OCI-LY3 (cell line): Measurements from ENCODE around the gene ROCK2.

Experiments
- H2AFZ ChIP-seq: fragments of 200-600, 300-600 bp; shearing (Covaris generic); 2 replicates; pipeline ENCODE4 v1.6.0; 2014; ENCODE audit warnings: antibody characterized with exemption, low read depth, low read length
- H3K27ac ChIP-seq: fragments of 200-600, 300-600 bp; sonication (generic); 2 replicates; pipeline ENCODE4 v1.5.1; 2014; ENCODE audit warnings: mild to moderate bottlenecking, low read length, moderate library complexity, mixed read lengths
- H3K27me3 ChIP-seq: fragments of 200-600, 300-600 bp; sonication (generic); 2 replicates; pipeline ENCODE4 v1.6.1; 2014; ENCODE audit warnings: low read depth, low read length, mixed read lengths
- H3K36me3 ChIP-seq: fragments of 200-600, 300-600 bp; sonication (generic); replicated peaks from 2 replicates; pipeline ENCODE3; 2014; ENCODE audit warnings: low read depth, low read length, mixed read lengths
- H3K4me1 ChIP-seq: fragments of 300-600, 200-600 bp; sonication (generic); 2 replicates; pipeline ENCODE4 v1.6.1; 2014; ENCODE audit warnings: low read length, mixed read lengths
- H3K4me2 ChIP-seq: fragments of 200-600, 300-600 bp; sonication (generic); 2 replicates; pipeline ENCODE4 v1.6.1; 2014; ENCODE audit warnings: low read length, mixed read lengths
- H3K4me3 ChIP-seq: fragments of 300-600, 200-600 bp; sonication (generic); 2 replicates; pipeline ENCODE4 v1.5.1; 2014; ENCODE audit warnings: antibody characterized with exemption, mild to moderate bottlenecking, low read length, moderate library complexity
- H3K79me2 ChIP-seq: fragments of 300-600, 200-600 bp; shearing (Covaris generic); 2 replicates; pipeline ENCODE4 v1.6.1; 2014; ENCODE audit warnings: mild to moderate bottlenecking, low read length, mixed read lengths
- H3K9ac ChIP-seq: fragments of 300-600, 200-600 bp; shearing (Covaris generic); 2 replicates; pipeline ENCODE4 v1.6.0; 2014; ENCODE audit warnings: mild to moderate bottlenecking, low read length, moderate library complexity
- H3K9me3 ChIP-seq: fragments of 200-600, 300-600 bp; shearing (Covaris generic); 2 replicates; pipeline ENCODE4 v1.6.1; 2014; ENCODE audit warnings: low read length, mixed read lengths; ENCODE audit not compliant: insufficient read depth
- H4K20me1 ChIP-seq: fragments of 200-600, 300-600 bp; sonication (generic); 2 replicates; pipeline ENCODE4 v1.6.1; 2016; ENCODE audit warnings: low read length, mixed read lengths; ENCODE audit not compliant: insufficient read depth
- EZH2phosphoT487 ChIP-seq: fragments of 200-600 bp; shearing (Covaris generic); IDR thresholded peaks from 2 replicates; pipeline ENCODE4 v1.6.1; 2018; ENCODE audit warnings: antibody characterized with exemption, mixed run types, low read depth
- TF ChIP-seq, protein P1 (sequence below): fragments of 200-600, 300-600 bp; sonication (generic); IDR thresholded peaks from 2 replicates; pipeline ENCODE4 v1.5.1; 2014; ENCODE audit warnings: antibody characterized with exemption, low read length, low read depth

Gene ROCK2

GRCh38 chr2:11327871-11328270, 16.6 kb downstream of the ROCK2 start:
- H3K27me3 ChIP-seq = no peaks in the 10 kb centered on the region
- no peak for TF ChIP-seq EZH2phosphoT487
- H3K79me2 ChIP-seq = peaks cover 77% of the 10 kb centered on the region
- no peak overlapping the region for H3K27ac ChIP-seq
- H3K9ac ChIP-seq = no peak overlapping the region
- peaks cover 7% of the 10 kb centered on the region; the same call in 1 of the 2 replicates for H3K9me3 ChIP-seq
- H3K4me1 ChIP-seq = no peaks in the 10 kb centered on the region
- peaks cover 6% of the 10 kb centered on the region for H3K36me3 ChIP-seq
- H4K20me1 ChIP-seq = peaks cover 45% of the 10 kb centered on the region
- no peak overlapping the region for H2AFZ ChIP-seq
- H3K4me2 ChIP-seq = no peak overlapping the region
- H3K4me3 ChIP-seq = no peak overlapping the region

- Histone ChIP-seq H3K9me3 (no peaks in the 10 kb centered on the region), H3K4me2 (no peak overlapping the region), H3K4me1 (no peaks in the 10 kb centered on the region), H3K4me3 (no peak overlapping the region), H4K20me1 (peaks cover 45% of the 10 kb centered on the region), H3K36me3 (no peaks in the 10 kb centered on the region), H3K27me3 (no peaks in the 10 kb centered on the region), H2AFZ (no peak overlapping the region), H3K27ac (no peak overlapping the region), H3K79me2 (peaks cover 72% of the 10 kb centered on the region), H3K9ac (no peak overlapping the region)
- TF ChIP-seq, protein P1, sequence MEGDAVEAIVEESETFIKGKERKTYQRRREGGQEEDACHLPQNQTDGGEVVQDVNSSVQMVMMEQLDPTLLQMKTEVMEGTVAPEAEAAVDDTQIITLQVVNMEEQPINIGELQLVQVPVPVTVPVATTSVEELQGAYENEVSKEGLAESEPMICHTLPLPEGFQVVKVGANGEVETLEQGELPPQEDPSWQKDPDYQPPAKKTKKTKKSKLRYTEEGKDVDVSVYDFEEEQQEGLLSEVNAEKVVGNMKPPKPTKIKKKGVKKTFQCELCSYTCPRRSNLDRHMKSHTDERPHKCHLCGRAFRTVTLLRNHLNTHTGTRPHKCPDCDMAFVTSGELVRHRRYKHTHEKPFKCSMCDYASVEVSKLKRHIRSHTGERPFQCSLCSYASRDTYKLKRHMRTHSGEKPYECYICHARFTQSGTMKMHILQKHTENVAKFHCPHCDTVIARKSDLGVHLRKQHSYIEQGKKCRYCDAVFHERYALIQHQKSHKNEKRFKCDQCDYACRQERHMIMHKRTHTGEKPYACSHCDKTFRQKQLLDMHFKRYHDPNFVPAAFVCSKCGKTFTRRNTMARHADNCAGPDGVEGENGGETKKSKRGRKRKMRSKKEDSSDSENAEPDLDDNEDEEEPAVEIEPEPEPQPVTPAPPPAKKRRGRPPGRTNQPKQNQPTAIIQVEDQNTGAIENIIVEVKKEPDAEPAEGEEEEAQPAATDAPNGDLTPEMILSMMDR = no peak
- no peak for TF ChIP-seq EZH2phosphoT487
Measured at GRCh38 chr2:11326677-11327211, 17.7 kb downstream of the ROCK2 start.

- Histone ChIP-seq H3K79me2 (peaks cover 76% of the 10 kb centered on the region), H3K27ac (no peak overlapping the region), H4K20me1 (peaks cover 45% of the 10 kb centered on the region)
Measured at GRCh38 chr2:11325961-11326676, 18.3 kb downstream of the ROCK2 start.

DNA sequence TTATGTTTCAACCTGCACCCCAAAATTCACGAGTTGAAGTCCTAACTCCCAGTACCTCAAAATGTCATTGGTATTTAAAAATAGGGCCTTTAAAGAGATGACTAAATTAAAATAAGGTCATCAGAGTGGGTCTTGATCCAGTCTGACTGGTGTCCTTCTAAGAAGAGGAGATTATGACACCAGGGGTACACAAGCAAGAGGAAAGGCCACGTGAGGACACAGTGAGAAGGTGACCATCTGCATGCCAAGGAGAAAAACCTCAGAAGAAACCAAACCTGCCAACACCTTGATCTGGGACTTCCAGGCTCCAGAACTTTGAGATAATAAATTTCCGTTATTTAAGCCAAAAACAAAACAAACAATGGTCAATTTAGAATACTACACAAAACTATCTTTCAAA, 22.6 kb downstream of the ROCK2 start:
- Histone ChIP-seq H3K79me2 (peaks cover 60% of the 10 kb centered on the region), H3K9me3 (no peaks in the 10 kb centered on the region), H2AFZ (no peak overlapping the region), H3K27me3 (no peaks in the 10 kb centered on the region), H3K36me3 (no peaks in the 10 kb centered on the region), H3K4me3 (no peak overlapping the region), H3K4me2 (no peak overlapping the region), H3K27ac (no peak overlapping the region), H4K20me1 (peaks cover 39% of the 10 kb centered on the region), H3K9ac (no peak overlapping the region), H3K4me1 (no peaks in the 10 kb centered on the region)
- no peak for TF ChIP-seq EZH2phosphoT487
- TF ChIP-seq, protein P1 = no peak

More at GRCh38 chr2:11325961-11326676, 18.3 kb downstream of the ROCK2 start:
- Histone ChIP-seq H3K9ac (no peak overlapping the region), H3K9me3 (no peaks in the 10 kb centered on the region), H3K4me3 (no peak overlapping the region), H3K4me2 (no peak overlapping the region), H3K27me3 (no peaks in the 10 kb centered on the region), H3K4me1 (no peaks in the 10 kb centered on the region), H2AFZ (no peak overlapping the region), H3K36me3 (no peaks in the 10 kb centered on the region)
- TF ChIP-seq, protein P1 = no peak
- TF ChIP-seq EZH2phosphoT487 = no peak
